HEK293T (cell line): ENCODE results near the gene GPR146.

Experiments used
- BHLHE40 ChIP-seq: fragments of 450-650 bp; IDR thresholded peaks from 2 replicates; pipeline ENCODE4 v1.6.1; 2016; ENCODE audit warnings: mild to moderate bottlenecking, moderate library complexity, borderline replicate concordance
- FOXA1 ChIP-seq: fragments of 450-650 bp; IDR thresholded peaks from 2 replicates; pipeline ENCODE4 v1.6.1; 2016; ENCODE audit warnings: mild to moderate bottlenecking
- FOXK2 ChIP-seq: fragments of 450-650 bp; IDR thresholded peaks from 2 replicates; pipeline ENCODE4 v1.6.1; 2016; ENCODE audit warnings: mild to moderate bottlenecking
- NFRKB ChIP-seq: fragments of 450-650 bp; IDR thresholded peaks from 2 replicates; pipeline ENCODE4 v1.6.1; 2016; ENCODE audit warnings: mild to moderate bottlenecking, moderate library complexity
- PKNOX1 ChIP-seq: fragments of 450-650 bp; IDR thresholded peaks from 2 replicates; pipeline ENCODE4 v1.6.1; 2016
- SP1 ChIP-seq: fragments of 450-650 bp; IDR thresholded peaks from 2 replicates; pipeline ENCODE4 v1.6.1; 2017
- TARDBP ChIP-seq: fragments of 450-650 bp; IDR thresholded peaks from 2 replicates; pipeline ENCODE4 v1.6.1; 2016
- ZNF384 ChIP-seq: fragments of 450-650 bp; IDR thresholded peaks from 2 replicates; pipeline ENCODE4 v1.6.1; 2016

GRCh38 chr7:1049006-1049741 is 4.8 kb downstream of the GPR146 start:
- TF ChIP-seq FOXK2 (no peak), PKNOX1 (no peak), SP1 (no peak), BHLHE40 (no peak), NFRKB (no peak), ZNF384 (no peak), TARDBP (no peak), FOXA1 (no peak)
